ENCODE results near the gene ANAPC10.

ANAPC10 gene

GRCh38 chr4:145044341-145044740, 53.7 kb downstream of the ANAPC10 start:
- TF ChIP-seq ZBTB7A (IDR thresholded peaks at IDR 0.05; ENCODE audit: low read depth) (no peak), RAD21 (IDR thresholded peaks at IDR 0.05; ENCODE audit: low read depth) (no peak), CREB1 (IDR thresholded peaks at IDR 0.05; ENCODE audit: low read depth) (no peak), TEAD4 (IDR thresholded peaks at IDR 0.05) (no peak), YY1 (IDR thresholded peaks at IDR 0.05; ENCODE audit: low read depth) (no peak), USF1 (IDR thresholded peaks at IDR 0.05) (no peak), NFIC (IDR thresholded peaks at IDR 0.05) (no peak), EP300 (IDR thresholded peaks at IDR 0.05; ENCODE audit: borderline replicate concordance) (no peak), TCF12 (IDR thresholded peaks at IDR 0.05; ENCODE audit: low read depth) (no peak), EGR1 (IDR thresholded peaks at IDR 0.05) (no peak), MAX (IDR thresholded peaks at IDR 0.05) (no peak), FOXM1 (IDR thresholded peaks at IDR 0.05; ENCODE audit: borderline replicate concordance, low read depth) (no peak), CEBPB (IDR thresholded peaks at IDR 0.05) (no peak)

GRCh38 chr4:145043306-145043705, 54.7 kb downstream of the ANAPC10 start:
- TF ChIP-seq TCF12 (IDR thresholded peaks at IDR 0.05; ENCODE audit: low read depth), result peak; percentile 83
- no peak for TF ChIP-seq MAX (IDR thresholded peaks at IDR 0.05)
- peak; percentile 77 for TF ChIP-seq TEAD4 (IDR thresholded peaks at IDR 0.05)
- TF ChIP-seq CEBPB (IDR thresholded peaks at IDR 0.05), result peak; percentile 11; the same call in 1 of the 2 replicates
- peak; percentile 77; the same call in 1 of the 2 replicates for TF ChIP-seq EGR1 (IDR thresholded peaks at IDR 0.05)
- no peak for TF ChIP-seq ZBTB7A (IDR thresholded peaks at IDR 0.05; ENCODE audit: low read depth)
- 0 out of 2 replicates have a peak, but pooled peaks have one; percentile 19 for TF ChIP-seq USF1 (IDR thresholded peaks at IDR 0.05)
- no peak for TF ChIP-seq CREB1 (IDR thresholded peaks at IDR 0.05; ENCODE audit: low read depth)
- TF ChIP-seq RAD21 (IDR thresholded peaks at IDR 0.05; ENCODE audit: low read depth), result no peak
- no peak for TF ChIP-seq TAF1 (IDR thresholded peaks at IDR 0.05; ENCODE audit: low read depth)
- peak; percentile 81 for TF ChIP-seq NFIC (IDR thresholded peaks at IDR 0.05)
- TF ChIP-seq FOXM1 (IDR thresholded peaks at IDR 0.05; ENCODE audit: borderline replicate concordance, low read depth), result peak; percentile 65; the same call in 1 of the 2 replicates
- peak; percentile 83 for TF ChIP-seq EP300 (IDR thresholded peaks at IDR 0.05; ENCODE audit: borderline replicate concordance)

GRCh38 chr4:145042601-145043285, 55.3 kb downstream of the ANAPC10 start:
- TF ChIP-seq FOXM1 (IDR thresholded peaks at IDR 0.05; ENCODE audit: borderline replicate concordance, low read depth), result no peak
- no peak for TF ChIP-seq TEAD4 (IDR thresholded peaks at IDR 0.05)
- TF ChIP-seq USF1 (IDR thresholded peaks at IDR 0.05), result no peak
- TF ChIP-seq CEBPB (IDR thresholded peaks at IDR 0.05), result no peak
- TF ChIP-seq MAX (IDR thresholded peaks at IDR 0.05), result no peak
- no peak for TF ChIP-seq ZBTB7A (IDR thresholded peaks at IDR 0.05; ENCODE audit: low read depth)
- no peak for TF ChIP-seq TCF12 (IDR thresholded peaks at IDR 0.05; ENCODE audit: low read depth)
- no peak for TF ChIP-seq NFIC (IDR thresholded peaks at IDR 0.05)
- no peak for TF ChIP-seq CREB1 (IDR thresholded peaks at IDR 0.05; ENCODE audit: low read depth)
- no peak for TF ChIP-seq EP300 (IDR thresholded peaks at IDR 0.05; ENCODE audit: borderline replicate concordance)
- TF ChIP-seq TAF1 (IDR thresholded peaks at IDR 0.05; ENCODE audit: low read depth), result no peak
- TF ChIP-seq EGR1 (IDR thresholded peaks at IDR 0.05), result no peak
- no peak for TF ChIP-seq RAD21 (IDR thresholded peaks at IDR 0.05; ENCODE audit: low read depth)
- no peak for TF ChIP-seq REST (IDR thresholded peaks at IDR 0.05; ENCODE audit: low read depth)
- TF ChIP-seq YY1 (IDR thresholded peaks at IDR 0.05; ENCODE audit: low read depth), result no peak

- TF ChIP-seq ZBTB7A (IDR thresholded peaks at IDR 0.05; ENCODE audit: low read depth) (no peak), TCF12 (IDR thresholded peaks at IDR 0.05; ENCODE audit: low read depth) (no peak), TEAD4 (IDR thresholded peaks at IDR 0.05) (no peak), YY1 (IDR thresholded peaks at IDR 0.05; ENCODE audit: low read depth) (no peak), EP300 (IDR thresholded peaks at IDR 0.05; ENCODE audit: borderline replicate concordance) (no peak), MAX (IDR thresholded peaks at IDR 0.05) (no peak), NFIC (IDR thresholded peaks at IDR 0.05) (no peak), EGR1 (IDR thresholded peaks at IDR 0.05) (no peak), RAD21 (IDR thresholded peaks at IDR 0.05; ENCODE audit: low read depth) (no peak), USF1 (IDR thresholded peaks at IDR 0.05) (no peak), CREB1 (IDR thresholded peaks at IDR 0.05; ENCODE audit: low read depth) (no peak), REST (IDR thresholded peaks at IDR 0.05; ENCODE audit: low read depth) (no peak)
Observed at GRCh38 chr4:145041378-145041777, 56.6 kb downstream of the ANAPC10 start.
